GM23338 (cell line): ENCODE measurements around the gene C12orf56. TPM values are rescaled to one million over a fixed set of nuclear protein-coding genes. Genes with fewer than 3 reads are reported as not detected.

ENCODE experiments used
- ATAC-seq: fragments of 200-7000 bp; cut with Tn5 transposase; 3 replicates; pipeline ENCODE4 v1.9.1; 2020
- DNase-seq: peaks from one replicate; pipeline ENCODE4 v3.0.0-alpha.2; 2015; ENCODE audit warnings: low spot score
- H2AFZ ChIP-seq: fragments of 200-600 bp; sonication (generic); 2 replicates; pipeline ENCODE4 v1.8.0; 2016; ENCODE audit warnings: antibody characterized with exemption, mild to moderate bottlenecking, moderate library complexity
- H3F3A ChIP-seq: fragments of 200-600 bp; sonication (generic); replicated peaks from 2 replicates; pipeline ENCODE4 v1.8.0; 2017; ENCODE audit warnings: antibody characterized with exemption, mixed run types, low read depth
- H3K27ac ChIP-seq: fragments of 200-600 bp; sonication (generic); 2 replicates; pipeline ENCODE4 v1.6.1; 2016; ENCODE audit warnings: low read depth
- H3K27me3 ChIP-seq: fragments of 200-600 bp; sonication (generic); 2 replicates; pipeline ENCODE4 v1.8.0; 2016; ENCODE audit warnings: mild to moderate bottlenecking, mixed run types, moderate library complexity; ENCODE audit not compliant: insufficient read depth
- H3K36me3 ChIP-seq: fragments of 200-600 bp; sonication (generic); 2 replicates; pipeline ENCODE4 v1.8.0; 2016; ENCODE audit warnings: mild to moderate bottlenecking; ENCODE audit not compliant: insufficient read depth
- H3K4me1 ChIP-seq: fragments of 200-600 bp; sonication (generic); 2 replicates; pipeline ENCODE4 v1.8.0; 2016; ENCODE audit warnings: mild to moderate bottlenecking, moderate library complexity; ENCODE audit not compliant: insufficient read depth
- H3K4me2 ChIP-seq: fragments of 200-600 bp; sonication (generic); 2 replicates; pipeline ENCODE4 v1.7.1; 2017; ENCODE audit warnings: mixed run types
- H3K4me3 ChIP-seq: fragments of 200-600 bp; sonication (generic); 2 replicates; pipeline ENCODE4 v1.6.1; 2016; ENCODE audit warnings: mixed run types
- H3K79me2 ChIP-seq: fragments of 200-600 bp; sonication (generic); replicated peaks from 2 replicates; pipeline ENCODE4 v1.8.0; 2017; ENCODE audit warnings: mild to moderate bottlenecking; ENCODE audit not compliant: insufficient read depth
- H3K9me2 ChIP-seq: fragments of 200-600 bp; sonication (generic); 2 replicates; pipeline ENCODE4 v1.8.0; 2017; ENCODE audit not compliant: insufficient read depth
- H4K20me1 ChIP-seq: fragments of 200-600 bp; sonication (generic); replicated peaks from 2 replicates; pipeline ENCODE4 v1.8.0; 2017; ENCODE audit warnings: mild to moderate bottlenecking; ENCODE audit not compliant: insufficient read depth
- H3K27ac Mint-ChIP-seq: 2 replicates; pipeline ENCODE4 v1.8.0; 2020; ENCODE audit warnings: inconsistent platforms, mild to moderate bottlenecking, moderate library complexity, mixed read lengths
- H3K27me3 Mint-ChIP-seq: 3 replicates; pipeline ENCODE4 v1.8.0; 2022; ENCODE audit warnings: low read depth, mild to moderate bottlenecking, moderate library complexity, mixed read lengths, inconsistent platforms; ENCODE audit not compliant: insufficient read depth, poor library complexity
- H3K36me3 Mint-ChIP-seq: 3 replicates; pipeline ENCODE4 v1.8.0; 2021; ENCODE audit warnings: low read depth, mild to moderate bottlenecking, inconsistent platforms, moderate library complexity, mixed read lengths
- H3K4me1 Mint-ChIP-seq: 3 replicates; pipeline ENCODE4 v1.8.0; 2020; ENCODE audit warnings: mild to moderate bottlenecking, inconsistent platforms, mixed read lengths
- H3K4me3 Mint-ChIP-seq: 3 replicates; pipeline ENCODE4 v1.8.0; 2021; ENCODE audit warnings: moderate library complexity, mild to moderate bottlenecking, inconsistent platforms, mixed read lengths
- H3K9me3 Mint-ChIP-seq: 3 replicates; pipeline ENCODE4 v1.8.0; 2020; ENCODE audit warnings: moderate library complexity, mild to moderate bottlenecking, inconsistent platforms, mixed read lengths
- CREB1 ChIP-seq: fragments of 250-450 bp; sonication (Bioruptor Pico); IDR thresholded peaks from 2 replicates; pipeline ENCODE4 v1.5.0; 2020; ENCODE audit warnings: low read depth, mild to moderate bottlenecking, moderate library complexity
- EZH2 ChIP-seq: fragments of 200-600 bp; sonication (generic); IDR thresholded peaks from one replicate; pipeline ENCODE4 v1.8.0; 2017; ENCODE audit warnings: antibody characterized with exemption, mild to moderate bottlenecking, low read depth; ENCODE audit not compliant: unreplicated experiment
- EZH2phosphoT487 ChIP-seq: fragments of 200-600 bp; sonication (generic); IDR thresholded peaks from one replicate; pipeline ENCODE4 v1.8.1; 2018; ENCODE audit warnings: antibody characterized with exemption; ENCODE audit not compliant: unreplicated experiment
- JUNB ChIP-seq: IDR thresholded peaks from one replicate; pipeline ENCODE4 v1.6.1; 2016; ENCODE audit warnings: antibody characterized with exemption; ENCODE audit not compliant: unreplicated experiment
- NANOG ChIP-seq: IDR thresholded peaks from 2 replicates; pipeline ENCODE4 v1.6.1; 2016; ENCODE audit warnings: antibody characterized with exemption, borderline replicate concordance
- POLR2AphosphoS5 ChIP-seq: IDR thresholded peaks from 2 replicates; pipeline ENCODE4 v1.6.1; 2016; ENCODE audit warnings: antibody characterized with exemption, low read depth
- STAT1 ChIP-seq: IDR thresholded peaks from one replicate; pipeline ENCODE4 v1.6.1; 2016; ENCODE audit warnings: antibody characterized with exemption; ENCODE audit not compliant: unreplicated experiment
- ZNF114 ChIP-seq: fragments of 250-450 bp; sonication (Bioruptor Pico); IDR thresholded peaks from 2 replicates; pipeline ENCODE4 v1.5.0; 2020; ENCODE audit warnings: mild to moderate bottlenecking, moderate library complexity
- ZNF331 ChIP-seq: fragments of 250-450 bp; sonication (Bioruptor Pico); IDR thresholded peaks from 2 replicates; pipeline ENCODE4 v1.5.0; 2020; ENCODE audit warnings: low read depth, mild to moderate bottlenecking, moderate library complexity
- polyA plus RNA-seq: library from polyadenylated mRNA; unstranded; fragments of >200 nt; fragmentation: Nextera tagmentation; extraction: Ambion mirVana; gene quantifications from 2 replicates; pipeline ENCODE4 v1.2.1, GENCODE V29; 2016
- total RNA-seq: library from RNA; depleted of rRNA; stranded (reverse); fragments of >200 nt; shearing (Covaris generic); gene quantifications from 2 replicates; pipeline ENCODE4 v1.2.3, GENCODE V29; 2014
- TF ChIP-seq, protein P1 (sequence below): fragments of 250-450 bp; sonication (Bioruptor Pico); IDR thresholded peaks from 2 replicates; pipeline ENCODE4 v1.5.0; 2020; ENCODE audit warnings: mild to moderate bottlenecking, moderate library complexity
- TF ChIP-seq, protein P2 (sequence below): IDR thresholded peaks from 2 replicates; pipeline ENCODE4 v1.6.1; 2016; ENCODE audit warnings: antibody characterized with exemption
- TF ChIP-seq, protein P3 (sequence below), 2 experiments: fragments of 200-600 bp in 1 of 2; sonication (generic) in 1 of 2; conservative IDR thresholded peaks; 2 replicates each; pipeline versions ENCODE4 v1.5.1 to v1.6.1; 2016 to 2017; ENCODE audit warnings: antibody characterized with exemption in 2 of 2, low read depth in 2 of 2, mild to moderate bottlenecking in 2 of 2, moderate library complexity in 1 of 2
- TF ChIP-seq, protein P4 (sequence below): IDR thresholded peaks from one replicate; pipeline ENCODE4 v1.6.1; 2018; ENCODE audit warnings: antibody characterized with exemption; ENCODE audit not compliant: unreplicated experiment

The C12orf56 gene
- total and polyA plus RNA-seq, 2 experiments from 2014 or later = 6.4 to 9.3 TPM

DNA sequence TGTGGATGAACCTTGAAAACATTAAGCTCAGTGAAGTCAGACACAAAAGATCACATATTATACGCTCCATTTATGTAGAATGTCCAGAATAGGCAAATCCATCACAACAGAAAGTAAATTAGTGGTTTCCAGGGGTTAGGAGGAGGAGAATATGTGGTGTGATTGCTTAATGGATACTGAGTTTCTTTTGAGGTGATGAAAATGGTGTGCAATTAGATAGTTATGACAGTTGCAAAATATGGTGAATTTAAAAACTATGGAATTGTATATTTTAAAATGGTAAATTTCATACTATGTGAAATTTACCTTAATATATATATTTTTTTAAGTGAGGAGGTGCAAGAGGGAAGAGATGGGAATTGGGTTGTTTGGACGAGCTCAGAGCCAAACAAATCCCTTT is 122.1 kb downstream of the C12orf56 start:
- TF ChIP-seq CREB1 (CRISPR knock-in tag) (no peak), POLR2AphosphoS5 (no peak), ZNF331 (no peak), EZH2phosphoT487 (no peak), JUNB (no peak), NANOG (no peak), ZNF114 (CRISPR knock-in tag) (no peak), EZH2 (no peak), STAT1 (no peak)
- TF ChIP-seq, protein P1, sequence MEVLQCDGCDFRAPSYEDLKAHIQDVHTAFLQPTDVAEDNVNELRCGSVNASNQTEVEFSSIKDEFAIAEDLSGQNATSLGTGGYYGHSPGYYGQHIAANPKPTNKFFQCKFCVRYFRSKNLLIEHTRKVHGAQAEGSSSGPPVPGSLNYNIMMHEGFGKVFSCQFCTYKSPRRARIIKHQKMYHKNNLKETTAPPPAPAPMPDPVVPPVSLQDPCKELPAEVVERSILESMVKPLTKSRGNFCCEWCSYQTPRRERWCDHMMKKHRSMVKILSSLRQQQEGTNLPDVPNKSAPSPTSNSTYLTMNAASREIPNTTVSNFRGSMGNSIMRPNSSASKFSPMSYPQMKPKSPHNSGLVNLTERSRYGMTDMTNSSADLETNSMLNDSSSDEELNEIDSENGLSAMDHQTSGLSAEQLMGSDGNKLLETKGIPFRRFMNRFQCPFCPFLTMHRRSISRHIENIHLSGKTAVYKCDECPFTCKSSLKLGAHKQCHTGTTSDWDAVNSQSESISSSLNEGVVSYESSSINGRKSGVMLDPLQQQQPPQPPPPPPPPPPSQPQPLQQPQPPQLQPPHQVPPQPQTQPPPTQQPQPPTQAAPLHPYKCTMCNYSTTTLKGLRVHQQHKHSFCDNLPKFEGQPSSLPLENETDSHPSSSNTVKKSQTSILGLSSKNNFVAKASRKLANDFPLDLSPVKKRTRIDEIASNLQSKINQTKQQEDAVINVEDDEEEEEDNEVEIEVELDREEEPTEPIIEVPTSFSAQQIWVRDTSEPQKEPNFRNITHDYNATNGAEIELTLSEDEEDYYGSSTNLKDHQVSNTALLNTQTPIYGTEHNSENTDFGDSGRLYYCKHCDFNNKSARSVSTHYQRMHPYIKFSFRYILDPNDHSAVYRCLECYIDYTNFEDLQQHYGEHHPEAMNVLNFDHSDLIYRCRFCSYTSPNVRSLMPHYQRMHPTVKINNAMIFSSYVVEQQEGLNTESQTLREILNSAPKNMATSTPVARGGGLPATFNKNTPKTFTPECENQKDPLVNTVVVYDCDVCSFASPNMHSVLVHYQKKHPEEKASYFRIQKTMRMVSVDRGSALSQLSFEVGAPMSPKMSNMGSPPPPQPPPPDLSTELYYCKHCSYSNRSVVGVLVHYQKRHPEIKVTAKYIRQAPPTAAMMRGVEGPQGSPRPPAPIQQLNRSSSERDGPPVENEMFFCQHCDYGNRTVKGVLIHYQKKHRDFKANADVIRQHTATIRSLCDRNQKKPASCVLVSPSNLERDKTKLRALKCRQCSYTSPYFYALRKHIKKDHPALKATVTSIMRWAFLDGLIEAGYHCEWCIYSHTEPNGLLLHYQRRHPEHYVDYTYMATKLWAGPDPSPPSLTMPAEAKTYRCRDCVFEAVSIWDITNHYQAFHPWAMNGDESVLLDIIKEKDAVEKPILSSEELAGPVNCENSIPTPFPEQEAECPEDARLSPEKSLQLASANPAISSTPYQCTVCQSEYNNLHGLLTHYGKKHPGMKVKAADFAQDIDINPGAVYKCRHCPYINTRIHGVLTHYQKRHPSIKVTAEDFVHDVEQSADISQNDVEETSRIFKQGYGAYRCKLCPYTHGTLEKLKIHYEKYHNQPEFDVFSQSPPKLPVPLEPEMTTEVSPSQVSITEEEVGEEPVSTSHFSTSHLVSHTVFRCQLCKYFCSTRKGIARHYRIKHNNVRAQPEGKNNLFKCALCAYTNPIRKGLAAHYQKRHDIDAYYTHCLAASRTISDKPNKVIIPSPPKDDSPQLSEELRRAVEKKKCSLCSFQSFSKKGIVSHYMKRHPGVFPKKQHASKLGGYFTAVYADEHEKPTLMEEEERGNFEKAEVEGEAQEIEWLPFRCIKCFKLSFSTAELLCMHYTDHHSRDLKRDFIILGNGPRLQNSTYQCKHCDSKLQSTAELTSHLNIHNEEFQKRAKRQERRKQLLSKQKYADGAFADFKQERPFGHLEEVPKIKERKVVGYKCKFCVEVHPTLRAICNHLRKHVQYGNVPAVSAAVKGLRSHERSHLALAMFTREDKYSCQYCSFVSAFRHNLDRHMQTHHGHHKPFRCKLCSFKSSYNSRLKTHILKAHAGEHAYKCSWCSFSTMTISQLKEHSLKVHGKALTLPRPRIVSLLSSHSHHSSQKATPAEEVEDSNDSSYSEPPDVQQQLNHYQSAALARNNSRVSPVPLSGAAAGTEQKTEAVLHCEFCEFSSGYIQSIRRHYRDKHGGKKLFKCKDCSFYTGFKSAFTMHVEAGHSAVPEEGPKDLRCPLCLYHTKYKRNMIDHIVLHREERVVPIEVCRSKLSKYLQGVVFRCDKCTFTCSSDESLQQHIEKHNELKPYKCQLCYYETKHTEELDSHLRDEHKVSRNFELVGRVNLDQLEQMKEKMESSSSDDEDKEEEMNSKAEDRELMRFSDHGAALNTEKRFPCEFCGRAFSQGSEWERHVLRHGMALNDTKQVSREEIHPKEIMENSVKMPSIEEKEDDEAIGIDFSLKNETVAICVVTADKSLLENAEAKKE (CRISPR knock-in tag) = no peak
- TF ChIP-seq, protein P2, sequence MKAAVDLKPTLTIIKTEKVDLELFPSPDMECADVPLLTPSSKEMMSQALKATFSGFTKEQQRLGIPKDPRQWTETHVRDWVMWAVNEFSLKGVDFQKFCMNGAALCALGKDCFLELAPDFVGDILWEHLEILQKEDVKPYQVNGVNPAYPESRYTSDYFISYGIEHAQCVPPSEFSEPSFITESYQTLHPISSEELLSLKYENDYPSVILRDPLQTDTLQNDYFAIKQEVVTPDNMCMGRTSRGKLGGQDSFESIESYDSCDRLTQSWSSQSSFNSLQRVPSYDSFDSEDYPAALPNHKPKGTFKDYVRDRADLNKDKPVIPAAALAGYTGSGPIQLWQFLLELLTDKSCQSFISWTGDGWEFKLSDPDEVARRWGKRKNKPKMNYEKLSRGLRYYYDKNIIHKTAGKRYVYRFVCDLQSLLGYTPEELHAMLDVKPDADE = no peak
- TF ChIP-seq, protein P3, sequence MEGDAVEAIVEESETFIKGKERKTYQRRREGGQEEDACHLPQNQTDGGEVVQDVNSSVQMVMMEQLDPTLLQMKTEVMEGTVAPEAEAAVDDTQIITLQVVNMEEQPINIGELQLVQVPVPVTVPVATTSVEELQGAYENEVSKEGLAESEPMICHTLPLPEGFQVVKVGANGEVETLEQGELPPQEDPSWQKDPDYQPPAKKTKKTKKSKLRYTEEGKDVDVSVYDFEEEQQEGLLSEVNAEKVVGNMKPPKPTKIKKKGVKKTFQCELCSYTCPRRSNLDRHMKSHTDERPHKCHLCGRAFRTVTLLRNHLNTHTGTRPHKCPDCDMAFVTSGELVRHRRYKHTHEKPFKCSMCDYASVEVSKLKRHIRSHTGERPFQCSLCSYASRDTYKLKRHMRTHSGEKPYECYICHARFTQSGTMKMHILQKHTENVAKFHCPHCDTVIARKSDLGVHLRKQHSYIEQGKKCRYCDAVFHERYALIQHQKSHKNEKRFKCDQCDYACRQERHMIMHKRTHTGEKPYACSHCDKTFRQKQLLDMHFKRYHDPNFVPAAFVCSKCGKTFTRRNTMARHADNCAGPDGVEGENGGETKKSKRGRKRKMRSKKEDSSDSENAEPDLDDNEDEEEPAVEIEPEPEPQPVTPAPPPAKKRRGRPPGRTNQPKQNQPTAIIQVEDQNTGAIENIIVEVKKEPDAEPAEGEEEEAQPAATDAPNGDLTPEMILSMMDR (conservative IDR thresholded peaks at IDR 0.05; ENCODE audit: low read depth in 2 of 2) = no peak
- TF ChIP-seq, protein P4, sequence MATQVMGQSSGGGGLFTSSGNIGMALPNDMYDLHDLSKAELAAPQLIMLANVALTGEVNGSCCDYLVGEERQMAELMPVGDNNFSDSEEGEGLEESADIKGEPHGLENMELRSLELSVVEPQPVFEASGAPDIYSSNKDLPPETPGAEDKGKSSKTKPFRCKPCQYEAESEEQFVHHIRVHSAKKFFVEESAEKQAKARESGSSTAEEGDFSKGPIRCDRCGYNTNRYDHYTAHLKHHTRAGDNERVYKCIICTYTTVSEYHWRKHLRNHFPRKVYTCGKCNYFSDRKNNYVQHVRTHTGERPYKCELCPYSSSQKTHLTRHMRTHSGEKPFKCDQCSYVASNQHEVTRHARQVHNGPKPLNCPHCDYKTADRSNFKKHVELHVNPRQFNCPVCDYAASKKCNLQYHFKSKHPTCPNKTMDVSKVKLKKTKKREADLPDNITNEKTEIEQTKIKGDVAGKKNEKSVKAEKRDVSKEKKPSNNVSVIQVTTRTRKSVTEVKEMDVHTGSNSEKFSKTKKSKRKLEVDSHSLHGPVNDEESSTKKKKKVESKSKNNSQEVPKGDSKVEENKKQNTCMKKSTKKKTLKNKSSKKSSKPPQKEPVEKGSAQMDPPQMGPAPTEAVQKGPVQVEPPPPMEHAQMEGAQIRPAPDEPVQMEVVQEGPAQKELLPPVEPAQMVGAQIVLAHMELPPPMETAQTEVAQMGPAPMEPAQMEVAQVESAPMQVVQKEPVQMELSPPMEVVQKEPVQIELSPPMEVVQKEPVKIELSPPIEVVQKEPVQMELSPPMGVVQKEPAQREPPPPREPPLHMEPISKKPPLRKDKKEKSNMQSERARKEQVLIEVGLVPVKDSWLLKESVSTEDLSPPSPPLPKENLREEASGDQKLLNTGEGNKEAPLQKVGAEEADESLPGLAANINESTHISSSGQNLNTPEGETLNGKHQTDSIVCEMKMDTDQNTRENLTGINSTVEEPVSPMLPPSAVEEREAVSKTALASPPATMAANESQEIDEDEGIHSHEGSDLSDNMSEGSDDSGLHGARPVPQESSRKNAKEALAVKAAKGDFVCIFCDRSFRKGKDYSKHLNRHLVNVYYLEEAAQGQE = no peak
- no peak overlapping the region for H3K4me3 Mint-ChIP-seq
- ATAC-seq = no peak
- H3K4me1 ChIP-seq = no peaks in the 10 kb centered on the region
- H2AFZ ChIP-seq = no peak overlapping the region
- H3K27ac Mint-ChIP-seq = no peak overlapping the region
- no peaks in the 10 kb centered on the region for H3K79me2 ChIP-seq
- DNase-seq = no peak
- H3K4me3 ChIP-seq = no peak overlapping the region
- no peaks in the 10 kb centered on the region for H3K27me3 ChIP-seq
- no peaks in the 10 kb centered on the region for H4K20me1 ChIP-seq
- no peaks in the 10 kb centered on the region for H3K9me3 Mint-ChIP-seq
- H3K27ac ChIP-seq = no peak overlapping the region
- H3K36me3 Mint-ChIP-seq = no peaks in the 10 kb centered on the region
- H3K9me2 ChIP-seq = no peaks in the 10 kb centered on the region
- H3K4me1 Mint-ChIP-seq = no peaks in the 10 kb centered on the region; the same call in 2 of the 3 replicates
- H3F3A ChIP-seq = no peaks in the 10 kb centered on the region
- no peaks in the 10 kb centered on the region for H3K36me3 ChIP-seq
- H3K27me3 Mint-ChIP-seq = no peaks in the 10 kb centered on the region
- no peak overlapping the region for H3K4me2 ChIP-seq
